ENCODE data around the gene EEFSEC.

EEFSEC gene

GRCh38 chr3:128339491-128340012 is 186.3 kb downstream of the EEFSEC start:
- DNase-seq, result no peak

DNA sequence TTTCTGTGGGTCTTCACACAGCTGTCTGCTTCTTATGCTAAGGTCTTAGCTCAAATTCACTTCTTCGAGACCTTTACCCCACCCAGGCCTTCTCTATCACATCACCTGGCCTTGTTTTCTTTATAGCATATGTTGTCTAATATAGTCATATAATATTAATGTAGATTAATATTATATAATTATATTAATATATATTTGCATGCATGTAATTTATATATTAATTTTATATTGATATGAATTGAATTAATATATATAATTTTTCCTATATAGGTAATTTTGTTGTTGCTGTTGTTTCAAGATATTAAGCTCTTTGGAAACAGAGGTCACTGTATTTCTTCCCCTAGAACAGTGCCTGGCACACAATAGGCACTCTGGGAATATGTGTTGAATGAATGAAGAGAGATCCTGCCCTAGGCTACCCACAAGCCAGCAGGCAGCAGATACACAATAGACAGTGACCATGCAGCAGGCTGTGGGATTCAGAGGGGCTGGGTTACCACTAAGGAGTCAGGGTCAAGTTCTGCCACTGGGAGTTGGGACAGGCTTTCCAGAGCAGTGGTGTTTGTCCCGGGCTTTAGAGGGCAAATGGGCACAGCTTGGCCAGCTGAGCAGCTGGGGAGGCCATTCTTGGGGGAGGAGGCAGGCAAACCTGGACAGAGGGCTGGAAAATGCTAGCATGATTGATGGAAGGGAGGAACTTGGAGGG is 187.1 kb downstream of the EEFSEC start:
- DNase-seq, result no peak

- DNase-seq, result no peak
Observed at GRCh38 chr3:128340904-128341555, 187.7 kb downstream of the EEFSEC start.

GRCh38 chr3:128341659-128342395 is 188.5 kb downstream of the EEFSEC start:
- no peak for DNase-seq

DNA sequence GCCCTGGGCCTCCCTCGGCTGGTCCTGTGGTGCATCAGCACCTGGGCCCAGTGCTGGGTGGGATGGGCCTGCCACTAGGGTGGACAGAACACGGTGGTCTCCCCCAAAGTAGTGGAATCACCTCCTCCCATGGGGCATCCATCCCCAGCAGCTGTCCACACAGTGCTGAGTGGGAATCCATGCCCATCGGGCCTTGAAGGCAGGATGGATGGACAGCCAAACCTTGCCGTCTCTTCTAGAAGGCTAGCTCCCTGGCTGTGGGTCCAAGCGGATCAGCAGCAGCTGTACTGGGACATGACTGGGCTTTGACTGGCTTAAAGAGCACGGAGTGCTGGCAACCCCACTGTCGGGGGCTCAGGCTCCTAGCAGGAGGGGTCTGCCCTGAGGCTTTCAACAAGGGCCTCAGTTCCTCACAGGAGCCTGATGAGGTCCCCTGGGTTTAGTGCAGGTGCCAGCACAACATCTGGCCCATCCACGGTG is 189.5 kb downstream of the EEFSEC start:
- no peak for DNase-seq

GRCh38 chr3:128343287-128344051 is 190.2 kb downstream of the EEFSEC start:
- DNase-seq, result no peak

- DNase-seq, result no peak
Observed at GRCh38 chr3:128344052-128344735, 190.9 kb downstream of the EEFSEC start.

DNA sequence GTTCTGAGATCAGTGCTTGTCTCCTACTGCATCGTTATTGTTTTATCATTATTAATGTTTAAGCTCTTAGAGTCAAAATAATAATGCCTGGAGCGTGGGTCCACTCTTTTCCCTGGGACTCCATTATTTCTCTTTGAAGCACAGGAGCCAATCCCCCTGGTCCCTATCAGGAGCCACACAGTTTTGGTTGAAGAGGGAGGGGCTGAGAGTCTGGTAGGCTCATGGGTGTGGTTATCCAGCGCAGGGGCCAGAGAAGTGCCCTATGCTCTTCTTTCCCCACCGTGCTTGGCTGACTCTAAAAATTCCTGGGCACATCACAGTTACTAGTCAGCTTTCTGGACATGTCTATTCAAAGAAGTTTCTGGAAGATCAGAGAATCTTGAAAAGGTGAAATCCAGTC is 191.9 kb downstream of the EEFSEC start:
- no peak for DNase-seq

GRCh38 chr3:128346562-128346961 is 193.3 kb downstream of the EEFSEC start:
- no peak for DNase-seq

DNA sequence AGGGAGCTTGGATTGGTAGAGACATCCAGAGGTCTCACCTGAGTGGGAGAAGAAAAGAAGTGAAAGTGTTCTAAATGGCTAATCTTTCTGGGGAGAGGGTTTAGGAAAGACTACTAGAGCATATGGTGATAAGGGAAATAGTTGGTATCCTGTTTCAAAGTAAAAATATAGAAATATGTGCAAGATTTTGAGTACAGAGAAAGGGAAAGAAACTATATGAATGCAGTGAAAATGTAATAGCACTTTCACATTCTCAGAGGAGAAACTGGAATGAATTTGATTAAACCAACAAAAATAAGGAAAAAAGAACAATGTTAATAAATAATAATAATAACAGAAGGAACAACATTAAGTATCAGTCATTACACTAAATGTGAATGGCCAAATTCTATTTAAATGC is 194.0 kb downstream of the EEFSEC start:
- DNase-seq, result no peak

GRCh38 chr3:128348075-128348474 is 194.8 kb downstream of the EEFSEC start:
- no peak for DNase-seq

DNA sequence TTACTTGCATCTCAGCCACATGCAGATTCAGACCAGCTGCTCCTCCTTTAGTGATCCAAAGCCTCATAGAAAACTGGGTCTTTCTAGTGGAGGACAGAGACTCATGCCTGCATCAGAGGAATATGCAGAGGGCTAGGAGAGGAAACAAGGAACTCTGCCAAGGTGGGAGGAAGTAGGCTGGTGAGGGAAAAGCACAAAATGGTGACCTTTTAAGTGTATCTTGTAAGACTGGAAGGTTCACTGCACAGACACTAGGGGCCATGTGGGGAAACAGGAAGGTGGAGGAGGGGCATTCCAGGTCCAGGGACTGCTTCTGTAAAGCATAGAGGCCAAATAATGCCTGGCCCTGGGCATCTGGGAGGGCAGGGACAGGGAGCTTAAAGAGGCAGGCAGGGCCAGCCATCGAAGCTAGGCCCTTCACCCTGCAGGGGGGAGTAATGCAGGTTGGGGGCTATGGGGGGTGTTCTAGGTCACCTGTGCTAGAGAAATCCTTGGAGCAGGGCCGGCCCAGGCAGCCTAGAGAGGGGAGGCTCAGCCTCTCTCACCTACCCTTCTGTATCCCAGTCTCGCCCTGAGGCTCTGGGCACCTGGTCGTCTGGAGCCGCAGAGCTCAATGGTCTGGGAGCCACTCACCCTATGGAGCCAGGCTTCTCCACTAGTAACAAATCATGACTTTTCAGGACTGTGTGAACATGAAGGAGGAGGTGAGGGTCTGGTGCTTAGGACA is 195.7 kb downstream of the EEFSEC start:
- no peak for DNase-seq

- no peak for DNase-seq
Observed at GRCh38 chr3:128349963-128350599, 196.8 kb downstream of the EEFSEC start.

DNA sequence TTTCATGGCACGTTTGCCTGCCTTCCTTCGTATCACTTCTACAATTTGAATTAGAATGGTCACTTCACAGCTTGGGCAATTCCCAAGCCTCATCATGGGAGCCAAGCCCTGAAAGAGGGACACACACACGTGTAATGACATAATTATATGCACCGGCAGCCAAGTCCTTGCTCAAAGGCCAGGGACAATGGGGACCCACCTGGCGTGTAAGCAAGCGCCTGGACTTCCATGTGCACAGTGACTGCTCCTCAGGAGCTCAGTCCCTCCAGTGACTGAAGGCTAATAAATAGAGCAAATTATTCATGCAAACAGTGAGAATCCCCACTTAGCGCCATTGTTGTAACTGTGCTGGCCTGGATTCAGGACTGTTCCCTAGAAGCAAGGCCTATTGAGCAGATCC is 198.3 kb downstream of the EEFSEC start:
- DNase-seq, result no peak

DNA sequence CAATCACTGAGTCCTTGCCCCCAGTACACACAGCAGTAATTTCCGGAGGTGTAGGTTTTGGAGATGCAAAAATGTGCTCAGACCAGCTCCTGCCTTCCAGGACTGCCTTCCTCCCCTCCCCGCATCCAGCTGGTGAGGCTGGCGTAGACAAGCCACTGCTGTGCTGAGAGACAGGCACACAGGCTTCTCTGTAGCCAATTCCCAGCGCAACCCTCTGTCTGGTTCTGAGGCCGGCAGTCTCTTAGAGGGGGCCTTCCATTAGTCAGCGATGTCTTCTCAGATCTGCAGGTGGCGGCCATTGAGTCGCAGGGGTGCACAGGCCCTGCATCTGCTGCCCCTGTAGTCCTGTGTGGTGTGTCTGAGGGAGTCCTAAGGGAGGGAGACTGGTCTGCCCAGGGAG is 199.0 kb downstream of the EEFSEC start:
- no peak for DNase-seq

- DNase-seq, result no peak
Observed at GRCh38 chr3:128353361-128353965, 200.2 kb downstream of the EEFSEC start.

GRCh38 chr3:128353991-128354687 is 200.9 kb downstream of the EEFSEC start:
- DNase-seq, result no peak

GRCh38 chr3:128354788-128355542 is 201.7 kb downstream of the EEFSEC start:
- DNase-seq, result no peak

DNA sequence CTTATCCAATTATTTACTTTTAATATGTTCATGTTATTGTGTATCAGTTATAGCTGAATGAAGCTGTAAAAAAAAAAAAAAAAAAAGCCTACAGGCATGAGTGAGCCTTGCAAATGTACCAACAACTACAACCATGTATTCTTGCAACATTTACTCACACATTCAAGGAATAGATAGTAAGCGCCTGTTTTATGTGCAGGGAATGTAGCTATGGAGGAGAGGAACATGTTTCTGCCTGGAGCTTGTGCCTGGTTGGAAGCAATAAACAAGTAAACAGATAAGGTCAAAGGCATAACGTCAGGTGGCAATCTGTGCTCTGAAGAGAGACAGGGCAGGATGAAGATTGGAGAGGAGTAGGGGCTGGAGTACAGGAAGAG is 202.2 kb downstream of the EEFSEC start:
- DNase-seq, result no peak
